DMS 273 treated with DMSO at 0.1 percent for 48 hours (cell line): Measurements from ENCODE around the gene PIP5KL1.
"Not testable (repeated sequence)": the region's sequence is repeated elsewhere in the genome, so short reads cannot be mapped to it uniquely, and the experiment has no call there.

Experiments used
- DNase-seq: peaks from one replicate; lab custom pipeline; 2025; lab: John Stamatoyannopoulos, UW

Gene PIP5KL1

DNA sequence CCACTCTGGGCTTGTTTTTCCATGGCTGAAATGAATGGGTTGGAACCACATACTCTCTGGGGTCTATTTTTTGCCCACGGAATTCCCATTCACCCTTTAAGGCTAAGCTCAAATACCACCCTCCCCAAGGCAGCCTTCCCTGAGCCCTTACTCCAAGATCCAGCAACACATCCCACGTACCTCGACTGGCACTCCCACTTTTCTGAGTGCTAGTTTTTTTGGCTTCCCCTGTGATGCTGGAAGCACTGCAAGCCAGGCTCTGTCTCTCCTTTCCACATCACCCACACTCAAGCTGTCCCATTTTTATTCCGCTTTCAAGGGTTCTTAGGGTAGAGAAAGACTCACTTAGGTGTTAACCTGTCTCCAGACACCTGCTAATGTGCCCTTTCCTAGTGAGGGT lies 37.2 kb downstream of the PIP5KL1 start:
- DNase-seq, result no peak

DNA sequence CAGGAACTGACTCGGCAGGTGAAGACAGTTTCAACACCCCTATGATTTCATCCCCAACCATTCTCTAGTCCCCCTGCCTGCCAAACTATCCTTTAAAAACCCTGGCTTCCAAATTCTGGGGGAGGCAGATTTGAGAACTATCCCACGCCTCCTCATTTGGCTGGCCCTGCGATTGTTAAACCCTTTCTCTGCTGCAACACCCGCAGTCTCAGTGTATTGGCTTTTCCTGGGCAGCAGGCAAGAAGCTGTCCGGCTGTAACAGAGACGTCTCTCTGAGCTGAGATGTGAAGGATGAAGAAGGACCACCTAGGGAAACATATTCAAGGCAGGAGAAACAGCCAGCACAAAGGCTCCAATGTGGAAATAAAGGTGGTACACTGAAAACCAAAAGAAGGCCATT lies 37.7 kb downstream of the PIP5KL1 start:
- no peak for DNase-seq

GRCh38 chr9:127890053-127890452 lies 40.5 kb downstream of the PIP5KL1 start:
- DNase-seq, result no peak

DNA sequence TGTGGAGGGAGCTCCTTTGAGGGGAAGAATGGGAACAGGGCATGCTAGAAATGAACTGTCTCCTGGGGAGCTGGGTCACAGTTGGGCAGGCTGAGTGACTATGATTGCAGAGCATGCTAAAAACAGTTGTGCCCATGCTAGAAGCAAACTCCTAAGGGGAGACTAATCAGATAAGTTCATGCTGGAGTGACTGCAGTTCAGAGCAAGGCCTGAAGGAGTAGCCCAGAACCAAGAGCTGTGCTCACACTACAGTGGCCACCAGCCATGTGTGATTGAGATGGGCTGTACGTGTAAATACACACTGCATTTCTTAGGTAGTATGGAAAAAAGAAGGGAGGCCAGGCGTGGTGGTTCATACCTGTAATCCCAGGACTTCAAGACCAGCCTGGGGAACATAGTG lies 42.8 kb downstream of the PIP5KL1 start:
- DNase-seq, result no peak

- DNase-seq, result no peak
Measured at GRCh38 chr9:127886401-127886972, 44.1 kb downstream of the PIP5KL1 start.

- no peak for DNase-seq
Measured at GRCh38 chr9:127885508-127886281, 44.9 kb downstream of the PIP5KL1 start.

DNA sequence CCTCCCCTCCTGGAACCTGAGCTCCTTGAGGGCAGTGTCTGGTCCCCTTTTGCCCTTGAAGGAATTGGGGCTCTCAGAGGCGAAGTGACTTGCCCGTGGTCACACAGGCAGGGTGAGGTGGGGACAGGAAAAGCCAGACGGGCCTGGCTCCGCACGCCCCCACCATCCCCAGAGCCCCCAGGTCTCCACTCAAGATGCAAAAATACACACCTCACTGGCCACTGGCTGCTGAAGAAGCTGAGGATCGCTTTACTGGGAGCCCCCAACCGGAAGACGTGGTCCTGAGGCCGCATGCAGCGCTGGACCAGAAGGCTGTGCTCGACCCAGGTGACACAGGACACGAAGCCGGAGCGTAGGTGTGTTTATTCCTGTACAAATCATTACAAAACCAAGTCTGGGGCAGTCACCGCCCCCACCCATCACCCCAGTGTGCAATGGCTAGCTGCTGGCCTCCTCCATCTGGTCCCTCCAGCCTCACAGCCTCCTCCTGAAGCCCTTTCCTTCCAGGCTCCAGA lies 45.5 kb downstream of the PIP5KL1 start:
- DNase-seq, result no peak

GRCh38 chr9:127884427-127884911 lies 46.1 kb downstream of the PIP5KL1 start:
- peak; percentile 86 for DNase-seq

DNA sequence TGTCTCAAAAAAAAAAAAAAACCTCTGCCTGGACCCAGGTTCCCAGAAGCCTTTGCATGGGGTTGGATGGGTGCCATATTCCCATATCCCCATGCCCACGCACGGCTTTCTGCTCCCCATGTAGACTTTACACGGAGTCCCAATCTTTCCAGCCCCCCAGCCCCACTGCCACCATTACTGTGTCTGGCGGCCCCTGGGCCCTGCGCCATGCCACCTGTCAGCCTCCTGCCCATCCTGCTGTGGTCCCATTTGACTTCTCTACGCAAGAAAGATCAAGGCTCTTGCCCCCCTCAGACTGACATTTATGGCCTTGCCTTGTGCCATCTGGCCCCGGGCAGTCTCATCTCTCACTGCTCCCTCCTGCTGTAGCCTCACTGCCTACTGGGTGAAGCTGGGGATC lies 46.6 kb downstream of the PIP5KL1 start:
- DNase-seq, result no peak

- DNase-seq, result not testable (repeated sequence)
Measured at GRCh38 chr9:127881715-127882114, 48.9 kb downstream of the PIP5KL1 start.

DNA sequence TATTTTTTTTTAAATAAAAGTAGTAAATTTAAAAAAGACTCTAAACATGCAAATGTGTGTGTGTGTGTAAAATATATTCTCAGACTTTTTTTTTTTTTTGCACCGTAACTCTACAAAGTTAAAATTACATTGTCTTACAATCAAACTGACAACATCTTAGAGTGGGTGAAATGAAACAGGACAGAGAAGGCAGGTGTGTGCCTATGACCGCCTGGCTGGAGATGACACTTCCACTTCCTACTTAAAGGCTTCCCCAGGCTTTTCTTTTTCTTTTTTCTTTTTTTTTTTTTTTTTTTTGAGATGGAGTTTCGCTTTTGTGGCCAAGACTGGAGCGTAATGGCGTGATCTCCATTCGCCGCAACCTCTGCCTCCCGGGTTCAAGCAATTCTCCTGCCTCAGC lies 50.4 kb downstream of the PIP5KL1 start:
- no peak for DNase-seq

DNA sequence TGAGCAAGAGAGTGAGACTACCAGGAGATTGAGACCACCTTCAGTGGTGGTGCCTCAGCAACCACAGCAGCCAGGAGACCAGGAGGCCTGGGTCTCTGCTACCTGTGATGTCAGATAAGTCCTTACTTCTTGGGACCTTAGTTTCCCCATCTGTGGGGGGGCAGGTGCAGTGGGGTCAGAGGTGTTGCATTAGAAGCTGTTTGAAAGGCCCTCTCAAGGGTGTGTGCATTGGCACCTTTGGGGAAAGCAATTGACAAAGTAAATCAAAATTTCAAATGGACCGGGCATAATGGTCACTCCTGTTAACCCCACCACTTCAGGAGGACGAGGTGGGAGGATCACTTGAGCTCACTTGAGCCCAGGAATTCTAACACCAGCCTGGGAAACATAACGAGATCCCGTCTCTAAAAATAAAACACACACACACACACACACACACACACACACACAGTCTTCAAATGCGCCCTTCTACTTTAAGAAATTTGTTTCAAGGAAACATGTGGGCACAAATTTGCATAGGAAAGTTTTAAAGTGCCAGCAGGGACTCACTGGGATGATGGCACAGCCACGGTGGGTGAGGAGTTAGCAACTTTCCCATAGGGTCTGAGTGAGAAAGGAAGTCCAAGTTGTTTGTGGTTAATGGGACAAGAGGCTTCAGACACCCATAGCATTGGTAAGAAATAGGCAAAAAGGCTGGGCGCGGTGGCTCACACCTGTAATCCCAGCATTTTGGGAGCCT lies 51.8 kb downstream of the PIP5KL1 start:
- DNase-seq, result no peak

DNA sequence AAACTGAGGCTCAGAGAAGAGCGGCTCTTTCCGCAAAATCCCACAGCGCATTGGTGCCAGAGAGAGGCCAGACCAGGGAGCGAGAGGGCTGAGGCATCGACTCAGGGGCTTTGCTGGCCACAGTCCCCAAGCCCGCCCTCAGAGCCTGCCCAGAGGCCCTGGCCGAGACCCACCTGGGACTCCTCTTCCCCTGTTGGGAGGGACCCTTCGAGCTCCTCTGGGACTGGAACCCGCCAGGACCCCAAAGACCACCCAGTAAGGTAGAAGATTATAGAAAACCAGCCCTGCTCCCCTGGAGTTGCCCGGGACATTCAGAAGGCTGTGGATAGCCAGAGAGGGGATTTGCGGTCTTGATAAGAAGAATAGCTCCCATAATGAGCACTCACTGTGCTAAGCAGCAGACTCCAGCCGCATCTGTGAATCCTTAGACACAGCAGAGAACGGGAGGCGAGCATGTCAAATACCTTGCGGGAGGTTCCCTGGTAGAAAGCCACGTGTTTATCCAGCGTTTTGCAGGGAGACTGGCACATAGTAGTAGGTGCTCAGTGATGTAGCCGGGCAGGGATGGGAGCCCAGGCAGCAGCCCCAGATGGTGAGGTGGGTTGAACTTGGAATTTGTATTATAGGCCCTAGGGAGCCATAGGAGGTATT lies 52.5 kb downstream of the PIP5KL1 start:
- no peak for DNase-seq

DNA sequence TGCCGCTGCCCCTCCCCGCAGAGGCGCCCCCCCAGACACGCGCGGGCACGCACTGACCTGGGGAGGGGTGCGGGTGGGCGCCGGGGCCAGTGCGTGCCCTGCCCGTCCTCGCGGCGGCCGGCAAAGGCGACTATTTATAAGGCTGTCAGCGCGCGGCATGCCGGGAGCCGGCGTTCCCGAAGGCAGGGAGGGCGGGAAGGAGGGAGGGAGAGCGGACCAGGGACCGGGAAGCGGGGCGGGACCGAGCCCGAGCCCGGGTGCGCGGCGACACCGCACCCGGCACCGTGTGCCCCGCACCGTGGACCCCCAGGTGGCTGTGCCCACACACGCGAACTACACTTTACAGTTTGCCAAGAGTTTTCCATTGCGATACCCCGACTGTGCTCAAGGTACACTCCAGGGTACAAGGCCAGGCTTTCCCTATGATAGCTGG lies 53.0 kb downstream of the PIP5KL1 start, which contains the start of gene AK1:
Gene AK1 (minus strand): TSS at position 110 of the 433 bp plus-strand sequence. CDS start 3,058 bp downstream, outside the sequence.
- DNase-seq, result no peak

DNA sequence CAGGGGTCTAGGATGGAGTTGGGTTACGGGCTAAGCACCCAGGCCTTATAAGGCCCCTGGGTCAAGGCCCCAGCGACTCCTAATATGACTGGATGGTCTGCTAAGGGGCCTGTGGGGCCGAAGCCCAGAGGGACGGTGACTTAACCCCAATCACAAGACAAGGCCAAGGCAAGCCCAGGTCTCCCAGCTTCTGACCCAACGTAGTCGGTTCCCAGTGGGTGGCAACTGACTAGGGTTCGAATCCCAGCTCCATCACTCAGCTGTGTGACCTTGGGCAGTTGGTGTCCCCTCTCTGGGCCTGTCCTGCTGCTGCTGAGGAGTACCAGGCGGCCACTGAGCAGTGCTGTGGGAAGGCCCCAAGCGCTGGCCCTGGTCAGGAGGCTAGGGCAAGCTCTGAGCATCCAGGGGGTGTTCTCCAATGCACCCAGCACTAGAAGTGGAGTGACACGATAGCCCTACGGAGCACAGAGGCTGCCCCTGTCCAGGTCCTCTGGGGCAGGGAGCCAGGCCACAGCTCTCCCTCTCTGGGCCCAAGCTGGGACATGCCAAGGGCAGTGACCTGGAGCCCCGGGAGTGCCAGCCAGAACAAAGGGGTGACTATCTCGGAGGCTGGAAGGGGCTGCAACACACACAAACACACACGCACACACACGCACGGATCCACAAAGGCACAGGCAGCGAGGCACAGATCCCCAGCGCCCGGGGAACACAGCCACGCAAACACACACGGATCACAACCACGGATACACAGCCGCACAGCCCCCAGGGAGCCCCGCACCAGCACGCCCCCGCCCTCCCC lies 53.6 kb downstream of the PIP5KL1 start:
- no peak for DNase-seq

- no peak for DNase-seq
Measured at GRCh38 chr9:127876026-127876763, 54.4 kb downstream of the PIP5KL1 start.

- DNase-seq, result no peak
Measured at GRCh38 chr9:127875306-127875966, 55.1 kb downstream of the PIP5KL1 start.

GRCh38 chr9:127874301-127875221 lies 56.0 kb downstream of the PIP5KL1 start:
- no peak for DNase-seq

DNA sequence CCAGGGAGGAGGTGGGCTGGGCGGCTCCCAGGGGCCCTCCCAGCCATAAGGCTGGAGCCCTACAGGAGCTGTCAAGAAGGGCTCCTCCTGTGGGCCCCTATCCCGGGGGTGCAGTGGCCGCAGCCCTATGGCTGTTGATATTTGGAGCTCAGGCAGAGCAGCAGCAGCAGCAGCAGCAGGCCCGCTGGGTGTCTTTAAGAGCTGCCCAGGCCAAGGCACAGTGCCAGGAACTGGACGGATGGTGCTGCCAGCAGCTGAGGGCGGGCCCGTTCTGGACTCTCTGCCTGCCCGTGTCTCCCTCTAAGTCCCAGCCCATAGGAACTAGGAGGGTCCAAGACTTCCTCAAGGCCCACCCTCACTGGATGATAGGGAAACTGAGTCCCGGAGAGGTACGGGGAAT lies 56.7 kb downstream of the PIP5KL1 start:
- no peak for DNase-seq
